HG03175 (cell line): ENCODE data around the gene CRK.

ENCODE experiments used
- ATAC-seq: cut with Tn5 transposase; IDR thresholded peaks from one replicate; pipeline ENCODE4 v1.9.1; 2021; ENCODE audit warnings: mild to moderate bottlenecking, moderate library complexity; ENCODE audit not compliant: unreplicated experiment

The CRK gene

GRCh38 chr17:1486802-1487695, 31.0 kb upstream of the CRK start:
- no peak for ATAC-seq

GRCh38 chr17:1485423-1486376, 29.7 kb upstream of the CRK start:
- peak; percentile 29 for ATAC-seq

GRCh38 chr17:1484676-1485422, 28.8 kb upstream of the CRK start:
- peak; percentile 28 for ATAC-seq

DNA sequence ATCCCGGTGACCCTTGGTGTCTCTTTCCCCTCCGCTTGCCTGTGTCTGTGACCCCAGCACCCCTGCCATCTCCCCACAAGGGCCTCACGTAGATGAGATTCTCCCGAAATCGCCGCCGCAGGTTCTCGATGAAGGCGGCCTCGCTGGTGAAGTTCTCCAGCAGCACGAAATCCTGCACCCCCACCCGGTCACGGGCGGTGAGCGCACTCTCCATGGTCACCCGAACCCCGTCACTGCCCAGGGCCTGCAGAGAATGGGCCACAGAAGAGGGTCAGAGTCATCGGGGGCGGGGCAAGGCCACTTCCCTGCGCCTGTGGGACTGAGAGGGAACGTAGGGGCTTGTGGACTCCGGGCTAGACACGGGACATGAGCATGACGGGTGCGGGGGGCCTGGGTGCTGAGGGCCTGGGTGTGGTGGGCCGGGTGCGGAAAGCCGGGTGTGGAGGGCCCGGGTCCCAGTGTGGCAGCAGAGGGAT, 28.1 kb upstream of the CRK start:
- ATAC-seq: no peak

GRCh38 chr17:1482680-1483079, 26.6 kb upstream of the CRK start:
- no peak for ATAC-seq

DNA sequence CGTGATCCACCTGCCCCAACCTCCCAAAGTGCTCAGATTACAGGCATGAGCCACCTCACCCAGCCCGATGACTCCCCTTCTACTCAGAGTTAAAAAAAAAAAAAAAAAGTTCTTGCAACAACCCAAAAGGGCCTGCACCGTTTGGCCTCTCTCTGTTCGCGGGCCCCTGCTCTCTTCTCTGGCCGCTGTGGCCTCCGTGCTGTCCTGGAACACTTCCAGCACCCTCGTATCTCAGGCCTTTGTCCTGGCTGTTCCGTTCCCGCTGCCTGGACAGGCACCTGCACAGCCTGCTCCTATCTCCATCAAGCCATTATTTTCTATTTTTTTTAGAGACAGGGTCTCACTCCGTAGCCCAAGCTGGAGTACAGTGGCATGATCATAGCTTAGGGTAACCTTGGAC, 25.7 kb upstream of the CRK start:
- no peak for ATAC-seq

DNA sequence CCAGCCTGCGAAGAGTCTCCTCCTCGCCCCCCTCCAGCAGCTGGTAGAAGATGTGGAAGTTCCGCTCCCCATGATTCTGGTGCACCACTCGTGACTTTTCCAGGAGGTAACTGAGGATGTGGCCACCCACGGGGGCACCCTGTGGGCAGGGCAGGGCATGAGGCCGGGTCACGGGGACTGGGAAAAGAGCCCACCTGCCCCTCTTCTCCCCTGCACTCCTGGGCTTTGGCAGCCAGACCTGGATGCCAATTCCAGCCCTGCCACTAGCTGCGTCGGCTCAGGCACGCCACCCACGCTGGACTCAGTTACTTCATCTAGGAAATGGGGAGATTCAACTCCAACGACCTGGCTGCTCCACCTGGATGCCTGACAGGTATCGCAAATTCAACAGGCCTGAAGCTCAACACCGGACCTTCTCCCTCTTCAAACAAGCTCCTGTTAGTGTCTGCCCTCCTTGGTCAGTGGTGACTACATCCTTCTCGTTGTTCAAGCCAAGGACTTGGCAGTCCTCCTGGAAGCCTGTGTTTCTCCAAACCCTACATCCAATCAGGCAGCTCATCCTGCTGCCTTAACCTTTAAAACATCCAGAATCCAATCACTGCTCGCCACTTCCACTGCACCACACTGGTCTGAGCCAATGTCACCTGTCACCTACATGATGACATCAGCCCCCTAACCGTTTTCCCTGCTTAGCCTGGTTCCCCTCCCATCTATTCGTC, 24.9 kb upstream of the CRK start:
- ATAC-seq: no peak

- ATAC-seq: no peak
These were observed 22.4 kb upstream of the CRK start for GRCh38 chr17:1478418-1478817.

DNA sequence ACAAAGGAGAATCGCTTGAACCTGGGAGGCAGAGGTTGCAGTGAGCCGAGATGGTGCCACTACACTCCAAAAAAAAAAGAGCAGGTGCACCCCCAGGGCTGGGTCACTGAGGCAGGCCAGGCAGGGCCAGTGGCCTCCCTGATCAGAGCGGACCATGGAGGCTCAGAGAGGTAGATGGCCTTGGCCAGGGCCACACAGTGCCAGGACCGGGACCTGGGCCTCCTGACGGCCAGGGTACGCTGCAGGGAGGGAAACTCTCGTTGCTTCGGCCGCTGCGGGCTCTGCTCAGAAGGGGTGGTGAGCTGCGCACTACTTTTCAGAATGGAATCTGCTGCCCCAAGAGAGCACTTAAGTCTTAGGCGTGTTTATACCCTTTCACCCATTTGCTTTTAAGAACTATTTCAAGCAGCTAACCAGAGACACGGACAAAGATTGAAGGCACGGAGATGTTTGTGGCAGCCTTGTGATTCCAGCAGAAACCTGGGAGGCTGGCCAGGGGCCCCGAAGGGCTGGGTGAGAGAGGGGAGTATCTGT, 19.4 kb upstream of the CRK start:
- ATAC-seq: no peak

GRCh38 chr17:1474402-1475189, 18.6 kb upstream of the CRK start:
- ATAC-seq: peak; percentile 55

DNA sequence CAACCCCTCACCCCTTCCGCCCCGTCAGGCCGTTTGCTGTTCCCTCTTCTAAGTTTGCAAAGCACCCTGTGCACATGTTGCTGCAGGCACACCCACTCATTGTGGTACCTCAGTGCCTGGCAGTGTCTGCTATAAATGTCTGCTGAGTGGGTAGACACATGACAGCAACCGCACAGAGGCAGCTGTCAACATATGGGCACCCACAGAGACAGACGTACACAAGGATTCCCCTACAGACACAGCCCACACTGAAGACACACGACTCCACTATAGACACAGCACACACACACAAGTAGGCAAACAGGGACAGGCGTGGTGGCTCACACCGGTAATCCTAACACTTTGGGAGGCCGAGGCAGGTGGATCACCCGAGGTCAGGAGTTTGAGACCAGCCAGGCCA, 17.8 kb upstream of the CRK start:
- no peak for ATAC-seq

DNA sequence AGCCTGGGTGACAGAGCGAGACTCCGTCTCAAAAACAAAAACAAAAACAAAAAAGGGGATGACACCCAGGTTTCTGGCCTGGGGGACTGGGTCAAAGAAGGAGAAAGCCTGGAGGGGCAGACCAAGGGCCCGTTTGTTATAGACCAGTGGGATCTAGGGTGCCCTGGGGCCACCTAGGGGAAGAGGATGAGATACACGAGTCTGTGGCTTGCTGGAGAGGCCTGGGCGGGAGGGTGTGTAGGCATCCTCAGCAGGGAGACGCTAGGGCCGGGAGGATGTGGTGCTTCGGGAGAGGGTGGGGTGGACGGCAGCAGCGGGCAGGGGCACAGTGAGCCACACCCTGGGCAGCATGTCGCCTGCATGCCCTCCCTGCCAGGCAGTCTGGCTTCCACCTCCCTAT, 17.1 kb upstream of the CRK start:
- no peak for ATAC-seq

DNA sequence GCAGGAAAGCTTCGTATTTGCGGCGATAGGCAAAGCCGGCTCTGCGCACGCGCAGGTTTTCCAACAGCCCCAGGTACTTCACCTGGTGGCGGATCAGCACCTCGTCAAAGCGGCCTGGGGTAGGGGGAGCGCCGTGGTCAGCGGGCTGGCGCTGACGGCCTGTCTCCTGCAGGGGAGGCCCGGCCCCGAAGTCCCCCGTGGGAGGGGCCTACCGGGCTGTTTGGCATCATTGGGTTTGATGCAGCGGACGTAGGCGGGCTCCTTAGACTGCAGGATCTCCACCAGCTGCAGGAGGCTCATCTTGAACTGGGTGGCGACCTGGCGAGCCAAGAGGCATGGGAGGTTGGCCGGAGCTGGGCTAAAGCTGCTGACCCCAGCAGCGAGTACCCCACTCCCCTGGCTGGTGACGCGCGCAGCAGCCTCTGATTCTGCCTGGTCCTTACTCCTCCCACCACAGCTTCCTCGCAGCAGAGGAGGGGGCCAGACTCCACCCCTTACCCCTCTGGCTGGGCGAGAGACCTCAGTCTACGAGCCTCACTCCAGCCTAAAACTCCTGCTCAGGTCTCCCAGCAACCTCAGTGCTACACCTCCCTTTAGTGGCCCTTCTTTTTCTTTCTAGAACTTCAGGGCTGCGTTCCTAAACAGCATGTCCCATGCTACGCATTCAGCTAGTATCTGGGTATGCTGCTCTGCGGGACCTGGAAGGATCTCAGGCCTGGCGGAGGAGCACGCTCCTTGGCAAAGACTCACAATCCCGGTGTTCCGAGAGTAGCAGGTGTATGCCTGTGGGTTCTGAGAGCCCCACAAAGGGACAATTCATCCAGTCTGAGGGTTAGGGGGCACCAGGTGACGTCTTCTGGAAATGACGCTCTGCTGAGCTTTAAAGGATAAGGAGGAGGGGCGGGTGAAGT, 16.1 kb upstream of the CRK start:
- ATAC-seq: no peak

DNA sequence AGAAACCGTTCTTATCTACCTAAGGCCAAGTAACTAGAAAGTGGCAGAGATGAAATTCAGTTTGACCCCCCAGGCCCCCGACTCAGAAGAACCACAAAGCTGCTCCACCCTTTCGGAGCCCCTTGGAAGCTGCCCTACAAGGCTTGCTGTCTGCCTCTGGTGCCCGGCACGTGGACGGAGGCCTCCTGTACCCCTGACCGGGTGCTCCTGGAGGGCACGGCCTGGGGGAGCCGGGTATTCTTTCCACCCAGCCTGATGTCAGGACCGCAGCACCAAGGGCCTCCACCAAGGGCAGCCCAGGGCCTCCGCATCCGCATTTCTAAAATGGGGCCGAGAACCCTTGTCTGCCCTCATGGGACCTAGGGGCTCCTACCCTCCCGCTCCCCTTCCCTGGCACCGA, 15.5 kb upstream of the CRK start:
- ATAC-seq: no peak

DNA sequence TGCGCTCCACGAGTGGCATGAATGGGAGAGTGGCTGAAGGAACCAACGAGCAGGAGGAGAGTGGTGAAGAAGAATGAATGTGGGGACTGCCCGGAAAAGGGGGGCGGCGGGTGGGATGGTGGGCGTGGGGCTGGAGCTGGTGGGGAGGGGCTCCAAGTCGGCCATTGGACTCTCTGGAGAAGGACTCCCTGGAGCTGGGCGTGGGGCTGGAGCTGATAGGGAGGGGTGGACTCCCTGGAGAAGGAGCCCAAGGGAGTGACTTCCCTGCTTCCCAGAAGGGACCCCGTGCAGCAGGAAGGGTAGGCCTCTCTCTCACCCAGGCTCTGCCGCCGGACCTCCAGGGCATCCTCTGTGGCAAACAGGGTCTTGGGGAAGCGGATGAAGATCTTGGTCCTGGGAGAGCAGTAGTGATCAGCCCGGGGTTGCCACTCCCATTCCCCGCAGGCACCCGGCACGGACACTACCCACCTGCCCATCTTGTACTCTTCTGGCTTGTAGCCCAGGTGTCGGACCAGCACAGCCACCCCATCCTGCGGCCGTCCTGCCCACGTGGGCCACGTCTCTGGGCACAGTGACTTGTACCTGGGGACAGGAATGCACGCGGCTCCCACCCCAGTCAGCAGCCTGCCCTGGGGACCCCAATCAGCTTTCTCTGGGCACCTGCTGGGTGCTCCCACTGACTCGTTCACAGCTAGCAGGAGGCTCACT, 14.9 kb upstream of the CRK start:
- no peak for ATAC-seq

GRCh38 chr17:1470071-1470754, 14.2 kb upstream of the CRK start:
- no peak for ATAC-seq

DNA sequence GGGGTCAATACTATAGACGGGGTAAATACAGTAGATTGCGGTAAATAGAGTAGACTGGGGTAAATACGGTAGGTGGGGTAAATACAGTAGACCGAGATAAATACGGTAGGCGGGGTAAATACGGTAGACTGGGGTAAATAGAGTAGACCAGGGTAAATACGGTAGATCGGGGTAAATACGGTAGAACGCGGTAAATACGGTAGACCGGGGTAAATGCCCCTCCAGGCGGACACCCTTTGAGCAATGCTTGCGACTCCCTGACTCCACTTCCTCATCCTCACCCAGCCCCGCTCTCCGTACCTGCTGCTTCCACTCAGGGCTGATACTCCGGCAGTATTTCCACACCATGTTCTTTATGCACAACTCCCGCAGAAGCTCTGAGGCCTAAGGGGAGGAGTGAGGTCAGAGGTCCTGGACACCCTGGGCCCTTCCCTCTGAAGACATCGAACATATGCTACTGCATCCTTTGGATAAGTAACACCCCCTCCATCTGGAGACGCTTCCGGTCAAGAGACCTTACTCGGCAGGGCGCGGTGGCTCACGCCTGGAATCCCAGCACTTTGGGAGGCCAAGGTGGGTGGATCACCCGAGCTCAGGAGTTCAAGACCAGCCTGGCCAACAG, 13.3 kb upstream of the CRK start:
- ATAC-seq: no peak
